Neuron (in vitro differentiated cells): ENCODE results near the gene ETV3L.

ENCODE experiments used
- H2AFZ ChIP-seq: one replicate; pipeline ENCODE4 v1.6.1; 2013; ENCODE audit warnings: low read depth, mild to moderate bottlenecking, inconsistent platforms, low read length, moderate library complexity
- H3K27me3 ChIP-seq: one replicate; pipeline ENCODE4 v1.6.1; 2013; ENCODE audit warnings: low read length; ENCODE audit not compliant: insufficient read depth
- H3K36me3 ChIP-seq: one replicate; pipeline ENCODE4 v1.6.1; 2013; ENCODE audit warnings: low read length; ENCODE audit not compliant: insufficient read depth
- H3K4me1 ChIP-seq: one replicate; pipeline ENCODE4 v1.6.1; 2013; ENCODE audit warnings: low read length; ENCODE audit not compliant: insufficient read depth
- H3K4me3 ChIP-seq: 2 replicates; pipeline ENCODE4 v1.5.1; 2013; ENCODE audit warnings: mild to moderate bottlenecking, low read length, moderate library complexity
- H3K9me3 ChIP-seq: one replicate; pipeline ENCODE4 v1.6.1; 2013; ENCODE audit warnings: low read length

ETV3L gene

GRCh38 chr1:157099633-157100009 is at the start of gene ETV3L:
ETV3L (minus strand) TSS chr1:157099808; CDS start chr1:157099523, 285 bp downstream.
- no peak within 1 kb of the TSS for H2AFZ ChIP-seq
- no peaks in the 10 kb centered on the region for H3K36me3 ChIP-seq
- peaks cover 7% of the 10 kb centered on the region for H3K4me1 ChIP-seq
- H3K27me3 ChIP-seq, result peaks cover 3% of the 10 kb centered on the region
- H3K4me3 ChIP-seq, result no peak within 1 kb of the TSS
- H3K9me3 ChIP-seq, result no peaks in the 10 kb centered on the region

- H3K9me3 ChIP-seq, result no peaks in the 10 kb centered on the region
- H3K27me3 ChIP-seq, result peaks cover 46% of the 10 kb centered on the region
- H3K4me3 ChIP-seq, result no peak overlapping the region
- no peaks in the 10 kb centered on the region for H3K36me3 ChIP-seq
- no peaks in the 10 kb centered on the region for H3K4me1 ChIP-seq
- no peak overlapping the region for H2AFZ ChIP-seq
Observed at GRCh38 chr1:157147906-157148700, 48.5 kb upstream of the ETV3L start.

GRCh38 chr1:157147037-157147436 is 47.4 kb upstream of the ETV3L start:
- Histone ChIP-seq H3K9me3 (no peaks in the 10 kb centered on the region), H3K36me3 (no peaks in the 10 kb centered on the region), H3K4me3 (no peak overlapping the region), H3K27me3 (peaks cover 46% of the 10 kb centered on the region), H3K4me1 (no peaks in the 10 kb centered on the region), H2AFZ (no peak overlapping the region)

- Histone ChIP-seq H3K4me1 (no peaks in the 10 kb centered on the region), H3K36me3 (no peaks in the 10 kb centered on the region), H2AFZ (no peak overlapping the region), H3K27me3 (peaks cover 40% of the 10 kb centered on the region), H3K4me3 (no peak overlapping the region), H3K9me3 (no peaks in the 10 kb centered on the region)
Observed at GRCh38 chr1:157146244-157146643, 46.6 kb upstream of the ETV3L start.

GRCh38 chr1:157145076-157145475 is 45.5 kb upstream of the ETV3L start:
- H3K36me3 ChIP-seq, result no peaks in the 10 kb centered on the region
- no peaks in the 10 kb centered on the region for H3K4me1 ChIP-seq
- no peaks in the 10 kb centered on the region for H3K9me3 ChIP-seq
- peaks cover 32% of the 10 kb centered on the region for H3K27me3 ChIP-seq
- no peak overlapping the region for H3K4me3 ChIP-seq
- no peak overlapping the region for H2AFZ ChIP-seq

GRCh38 chr1:157144509-157144908 is 44.9 kb upstream of the ETV3L start:
- no peaks in the 10 kb centered on the region for H3K4me1 ChIP-seq
- H3K4me3 ChIP-seq, result no peak overlapping the region
- H3K27me3 ChIP-seq, result peaks cover 28% of the 10 kb centered on the region
- no peaks in the 10 kb centered on the region for H3K9me3 ChIP-seq
- no peak overlapping the region for H2AFZ ChIP-seq
- no peaks in the 10 kb centered on the region for H3K36me3 ChIP-seq

GRCh38 chr1:157142765-157143423 is 43.3 kb upstream of the ETV3L start:
- no peaks in the 10 kb centered on the region for H3K9me3 ChIP-seq
- no peak overlapping the region for H2AFZ ChIP-seq
- H3K27me3 ChIP-seq, result peaks cover 25% of the 10 kb centered on the region
- H3K4me3 ChIP-seq, result no peak overlapping the region
- peaks cover 6% of the 10 kb centered on the region for H3K4me1 ChIP-seq
- H3K36me3 ChIP-seq, result no peaks in the 10 kb centered on the region

- H3K4me3 ChIP-seq, result no peak overlapping the region
- no peaks in the 10 kb centered on the region for H3K36me3 ChIP-seq
- H3K9me3 ChIP-seq, result no peaks in the 10 kb centered on the region
- peaks cover 21% of the 10 kb centered on the region for H3K27me3 ChIP-seq
- H2AFZ ChIP-seq, result no peak overlapping the region
- peaks cover 6% of the 10 kb centered on the region for H3K4me1 ChIP-seq
Observed at GRCh38 chr1:157142201-157142600, 42.6 kb upstream of the ETV3L start.

GRCh38 chr1:157141212-157141855 is 41.7 kb upstream of the ETV3L start:
- Histone ChIP-seq H3K4me1 (peaks cover 15% of the 10 kb centered on the region), H2AFZ (no peak overlapping the region), H3K27me3 (peaks cover 12% of the 10 kb centered on the region), H3K4me3 (no peak overlapping the region), H3K36me3 (no peaks in the 10 kb centered on the region), H3K9me3 (no peaks in the 10 kb centered on the region)

GRCh38 chr1:157140063-157140588 is 40.5 kb upstream of the ETV3L start:
- H3K36me3 ChIP-seq, result peaks cover 9% of the 10 kb centered on the region
- peaks cover 9% of the 10 kb centered on the region for H3K27me3 ChIP-seq
- no peak overlapping the region for H2AFZ ChIP-seq
- H3K4me1 ChIP-seq, result peaks cover 22% of the 10 kb centered on the region
- no peak overlapping the region for H3K4me3 ChIP-seq
- no peaks in the 10 kb centered on the region for H3K9me3 ChIP-seq

- Histone ChIP-seq H3K4me1 (peaks cover 22% of the 10 kb centered on the region), H3K36me3 (peaks cover 19% of the 10 kb centered on the region), H3K27me3 (peaks cover 4% of the 10 kb centered on the region), H3K9me3 (no peaks in the 10 kb centered on the region), H3K4me3 (peak overlapping the region; percentile 93), H2AFZ (peak overlapping the region; percentile 57)
Observed at GRCh38 chr1:157139052-157139715, 39.6 kb upstream of the ETV3L start.

GRCh38 chr1:157138220-157139051 is 38.8 kb upstream of the ETV3L start, which contains the start of gene ETV3:
ETV3 (minus strand) TSS chr1:157138395; CDS start chr1:157136352, 2,043 bp downstream.
- Histone ChIP-seq H2AFZ (peak within 1 kb of the TSS; percentile 57), H3K4me1 (peaks cover 22% of the 10 kb centered on the region), H3K27me3 (peaks cover 3% of the 10 kb centered on the region), H3K36me3 (peaks cover 26% of the 10 kb centered on the region), H3K9me3 (no peaks in the 10 kb centered on the region), H3K4me3 (peak within 1 kb of the TSS; percentile 93)
